Activated T-cell treated with anti-CD3 and anti-CD28 coated beads, Interleukin-2, amount 50 U/mL, for 4 hours (primary cell): ENCODE data around the gene VPS39. TPM values are rescaled to one million over a fixed set of nuclear protein-coding genes. Genes with fewer than 3 reads are reported as not detected.

ENCODE experiments used
- ATAC-seq, 2 donors: fragments of 200-7000 bp; cut with Tn5 transposase; one replicate each; pipeline ENCODE4 v1.10.0; 2021
- DNase-seq: peaks from one replicate; pipeline ENCODE4 v3.0.0-alpha.2; 2020
- H3K27me3 Mint-ChIP-seq: one replicate; pipeline ENCODE4 v1.8.0; 2021; ENCODE audit warnings: low read depth, mixed read lengths
- H3K36me3 Mint-ChIP-seq: one replicate; pipeline ENCODE4 v1.8.0; 2022; ENCODE audit warnings: mixed read lengths; ENCODE audit not compliant: insufficient read depth
- H3K4me1 Mint-ChIP-seq: one replicate; pipeline ENCODE4 v1.8.0; 2021; ENCODE audit warnings: low read depth, mixed read lengths
- H3K4me3 Mint-ChIP-seq: one replicate; pipeline ENCODE4 v1.8.0; 2021; ENCODE audit warnings: mild to moderate bottlenecking, moderate library complexity, mixed read lengths
- H3K9me3 Mint-ChIP-seq: one replicate; pipeline ENCODE4 v1.8.0; 2021; ENCODE audit warnings: mixed read lengths
- total RNA-seq, 3 donors: library from RNA; stranded (reverse); gene quantifications; one replicate each; pipeline ENCODE4 v1.2.1, GENCODE V29; 2021

The VPS39 gene
- total RNA-seq, 3 donors from 2014 or later = 37.2 to 45.6 (median 41.6) TPM

DNA sequence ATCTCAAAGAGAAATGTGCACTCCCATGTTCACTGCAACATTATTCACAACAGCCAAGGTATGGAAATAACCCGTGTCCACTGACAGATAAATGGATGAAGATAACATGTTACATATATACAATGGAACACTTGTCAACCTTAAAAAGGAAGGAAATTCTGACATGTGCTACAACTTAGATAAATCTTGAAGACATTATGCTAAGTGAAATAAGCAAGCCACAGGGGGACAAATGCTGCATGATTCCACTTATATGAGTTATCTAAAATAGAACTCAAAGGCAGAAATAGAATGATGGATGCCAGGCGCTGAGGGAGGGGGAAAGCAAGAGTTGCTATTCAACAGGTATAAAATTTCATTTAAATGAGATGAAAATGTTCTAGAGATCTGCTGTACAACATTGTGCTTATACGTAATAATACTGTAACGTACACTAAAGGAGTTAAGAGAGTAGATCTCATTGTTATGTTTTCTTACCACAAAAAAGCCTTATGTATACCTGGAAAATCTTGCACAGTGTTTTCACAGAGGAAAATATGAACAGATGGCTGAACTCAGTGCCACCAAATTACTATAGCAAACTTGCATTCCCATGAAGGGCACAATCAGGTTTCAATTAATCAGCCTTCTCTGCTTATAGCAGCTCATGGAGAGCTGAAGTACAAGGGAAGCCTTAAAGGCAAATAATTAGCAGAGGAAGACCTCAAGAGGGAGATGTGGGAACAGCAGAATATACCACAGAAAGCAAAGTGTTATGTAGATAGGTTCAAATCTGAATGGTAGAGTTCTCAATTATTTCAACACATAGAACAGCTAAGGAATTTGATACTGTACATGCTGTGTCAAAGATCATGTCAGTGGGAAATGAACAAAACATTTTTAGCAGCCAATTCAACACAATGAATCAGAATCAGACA is 8.1 kb upstream of the VPS39 start:
- Mint-ChIP-seq H3K27me3 (no peaks in the 10 kb centered on the region), H3K36me3 (peaks cover 52% of the 10 kb centered on the region), H3K4me3 (no peak overlapping the region), H3K4me1 (peaks cover 11% of the 10 kb centered on the region), H3K9me3 (no peaks in the 10 kb centered on the region)
- DNase-seq (no peak), ATAC-seq (no peak)

DNA sequence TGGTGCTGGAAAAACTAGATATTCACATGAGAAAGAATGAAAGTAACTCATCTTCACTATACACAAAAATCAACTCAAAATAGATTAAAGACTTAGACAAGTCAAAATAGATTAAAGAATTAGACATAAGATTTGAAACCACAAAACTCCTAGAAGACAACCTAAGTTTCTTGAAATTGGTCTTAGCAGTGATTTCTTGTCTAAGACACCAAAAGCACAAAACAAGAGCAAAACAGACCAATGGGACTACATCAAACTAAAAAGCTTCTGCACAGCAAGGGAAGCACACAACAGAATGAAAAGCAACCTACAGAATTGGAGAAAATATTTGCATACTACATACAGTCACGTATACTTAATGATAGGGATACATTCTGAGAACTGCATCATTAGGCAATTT is 6.5 kb upstream of the VPS39 start:
- no peak for ATAC-seq
- no peaks in the 10 kb centered on the region for H3K9me3 Mint-ChIP-seq
- DNase-seq = no peak
- H3K27me3 Mint-ChIP-seq = no peaks in the 10 kb centered on the region
- H3K36me3 Mint-ChIP-seq = peaks cover 53% of the 10 kb centered on the region
- H3K4me1 Mint-ChIP-seq = peaks cover 11% of the 10 kb centered on the region
- no peak overlapping the region for H3K4me3 Mint-ChIP-seq

DNA sequence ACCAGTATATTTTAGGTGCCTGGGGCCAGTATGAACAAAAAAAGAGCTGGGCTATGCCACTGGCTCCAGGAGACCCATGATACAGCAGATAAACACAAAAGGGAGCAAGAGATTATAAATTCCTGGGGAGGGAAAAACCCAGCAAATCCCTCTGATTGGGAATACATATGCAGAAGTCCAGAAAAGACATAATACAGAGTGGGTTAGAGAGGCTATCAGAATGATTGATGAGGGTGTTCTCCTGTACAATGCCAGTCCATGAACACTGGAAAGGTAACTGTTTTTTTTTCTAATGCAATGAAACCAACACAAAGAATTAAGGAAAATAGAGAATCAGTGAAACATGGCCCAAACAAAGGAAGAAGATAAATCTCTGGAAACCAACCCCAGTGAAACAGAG is 5.4 kb upstream of the VPS39 start:
- Mint-ChIP-seq H3K36me3 (peaks cover 43% of the 10 kb centered on the region), H3K4me1 (peaks cover 11% of the 10 kb centered on the region), H3K4me3 (no peak overlapping the region), H3K9me3 (no peaks in the 10 kb centered on the region), H3K27me3 (no peaks in the 10 kb centered on the region)
- no peak for DNase-seq
- no peak for ATAC-seq

DNA sequence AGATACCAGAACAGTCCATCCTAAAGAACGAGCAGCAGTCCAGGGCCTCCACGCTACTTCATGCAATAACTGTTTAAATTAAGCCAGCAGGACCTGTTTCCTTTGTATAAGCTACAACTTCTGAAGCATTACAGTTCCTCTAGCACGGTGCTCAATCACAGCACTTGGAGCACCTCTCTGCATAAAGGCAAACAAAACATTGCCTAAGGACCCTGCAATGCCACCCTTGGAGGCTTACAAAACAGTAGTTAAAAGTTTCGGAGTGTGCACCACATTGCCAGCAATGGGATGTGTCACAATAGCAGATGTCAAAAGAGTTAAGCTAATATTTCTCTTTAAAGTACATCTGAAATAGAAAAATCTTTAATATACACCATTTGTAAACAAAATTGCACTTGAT is 2.6 kb upstream of the VPS39 start:
- Mint-ChIP-seq H3K4me3 (no peak overlapping the region), H3K4me1 (peaks cover 29% of the 10 kb centered on the region), H3K9me3 (no peaks in the 10 kb centered on the region), H3K27me3 (no peaks in the 10 kb centered on the region), H3K36me3 (peaks cover 30% of the 10 kb centered on the region)
- DNase-seq (no peak), ATAC-seq (no peak)

DNA sequence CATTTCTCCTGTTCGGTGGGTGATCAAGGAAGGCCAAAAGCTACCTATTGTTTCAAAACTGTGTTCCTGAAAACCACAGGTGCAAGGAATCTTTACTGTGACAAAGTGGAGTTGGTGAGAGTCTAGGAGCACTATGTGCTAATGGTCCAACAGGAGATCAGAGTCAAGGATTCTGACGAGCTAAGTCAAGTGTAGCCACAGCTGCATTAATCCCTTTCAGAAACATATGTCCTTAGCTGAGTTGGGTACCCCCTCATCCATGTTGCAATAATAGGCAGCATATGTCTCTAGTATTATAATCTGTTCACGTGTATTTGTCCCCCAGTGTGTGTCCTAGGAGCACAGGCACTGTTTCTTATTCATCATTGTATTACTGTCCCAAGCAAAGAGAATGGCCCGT is 1.7 kb downstream of the VPS39 start:
- H3K27me3 Mint-ChIP-seq = no peaks in the 10 kb centered on the region
- H3K9me3 Mint-ChIP-seq = no peaks in the 10 kb centered on the region
- ATAC-seq (no peak), DNase-seq (no peak)
- peak overlapping the region; percentile 99 for H3K4me3 Mint-ChIP-seq
- H3K36me3 Mint-ChIP-seq = peaks cover 15% of the 10 kb centered on the region
- peaks cover 42% of the 10 kb centered on the region for H3K4me1 Mint-ChIP-seq

DNA sequence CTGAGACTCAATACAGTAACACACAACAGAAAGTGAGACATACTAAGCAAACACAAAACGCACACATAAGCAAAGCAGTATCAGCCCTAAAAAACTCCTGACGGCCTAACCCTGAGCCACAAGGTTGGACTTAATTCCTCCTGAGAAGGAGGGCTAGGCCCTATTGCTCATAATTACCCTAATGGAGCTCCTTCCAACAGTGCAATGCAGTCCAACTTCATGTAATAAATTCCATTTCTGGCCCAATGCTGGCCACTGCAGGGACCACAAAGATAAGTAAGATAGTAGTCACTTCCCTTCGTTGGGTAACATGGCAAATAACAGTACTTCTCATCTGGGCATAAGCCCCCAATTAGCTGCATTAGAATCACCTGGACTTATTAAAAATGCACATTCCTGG is 4.2 kb downstream of the VPS39 start:
- ATAC-seq (no peak), DNase-seq (no peak)
- H3K9me3 Mint-ChIP-seq = no peaks in the 10 kb centered on the region
- H3K4me3 Mint-ChIP-seq = no peak overlapping the region
- peaks cover 47% of the 10 kb centered on the region for H3K4me1 Mint-ChIP-seq
- no peaks in the 10 kb centered on the region for H3K27me3 Mint-ChIP-seq
- peaks cover 13% of the 10 kb centered on the region for H3K36me3 Mint-ChIP-seq

DNA sequence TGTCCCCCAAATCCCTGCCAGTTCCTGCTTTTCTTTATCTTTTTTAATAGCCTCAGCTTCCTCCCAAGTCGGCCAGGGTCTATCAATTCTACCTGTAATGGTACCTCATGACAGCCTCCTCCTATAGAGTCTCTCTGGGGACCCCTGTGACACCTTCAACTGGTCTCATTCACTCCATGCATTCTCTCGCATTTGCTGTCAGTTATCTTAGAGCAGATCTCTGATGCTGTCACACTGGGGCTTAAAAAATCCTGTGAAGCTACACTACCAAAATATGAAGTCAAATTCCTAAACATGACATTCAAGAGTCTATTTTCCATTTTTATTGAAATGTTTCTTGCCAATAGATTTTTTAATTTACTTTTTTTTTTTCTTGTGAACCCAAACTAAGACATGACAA is 5.5 kb downstream of the VPS39 start:
- no peaks in the 10 kb centered on the region for H3K27me3 Mint-ChIP-seq

DNA sequence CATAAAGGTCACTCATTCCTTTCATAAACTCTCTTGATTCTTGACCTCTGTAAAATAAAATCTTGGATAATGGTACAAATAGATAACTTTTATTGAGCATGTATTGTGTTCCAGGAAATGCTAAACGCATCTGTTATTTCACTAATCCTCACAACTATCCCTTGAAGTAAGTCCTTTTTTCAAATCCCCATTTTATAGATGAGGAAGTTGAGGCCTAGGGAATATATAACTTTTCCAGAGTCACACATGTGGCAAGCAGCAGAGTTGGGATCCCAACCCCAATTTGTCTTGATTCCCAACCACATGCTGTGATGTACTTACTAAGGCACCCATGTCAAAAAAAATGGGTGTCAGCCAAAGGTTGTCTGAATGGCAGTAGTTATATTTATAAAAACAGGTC is 6.3 kb downstream of the VPS39 start:
- Mint-ChIP-seq H3K36me3 (peaks cover 20% of the 10 kb centered on the region), H3K27me3 (no peaks in the 10 kb centered on the region), H3K4me3 (no peak overlapping the region), H3K9me3 (no peaks in the 10 kb centered on the region), H3K4me1 (peaks cover 35% of the 10 kb centered on the region)
- no peak for DNase-seq
- ATAC-seq = no peak

More for the DNA sequence above, 5.5 kb downstream of the VPS39 start:
- Mint-ChIP-seq H3K36me3 (peaks cover 16% of the 10 kb centered on the region), H3K9me3 (no peaks in the 10 kb centered on the region), H3K4me3 (no peak overlapping the region), H3K4me1 (peaks cover 44% of the 10 kb centered on the region)
- DNase-seq = no peak
- no peak for ATAC-seq

DNA sequence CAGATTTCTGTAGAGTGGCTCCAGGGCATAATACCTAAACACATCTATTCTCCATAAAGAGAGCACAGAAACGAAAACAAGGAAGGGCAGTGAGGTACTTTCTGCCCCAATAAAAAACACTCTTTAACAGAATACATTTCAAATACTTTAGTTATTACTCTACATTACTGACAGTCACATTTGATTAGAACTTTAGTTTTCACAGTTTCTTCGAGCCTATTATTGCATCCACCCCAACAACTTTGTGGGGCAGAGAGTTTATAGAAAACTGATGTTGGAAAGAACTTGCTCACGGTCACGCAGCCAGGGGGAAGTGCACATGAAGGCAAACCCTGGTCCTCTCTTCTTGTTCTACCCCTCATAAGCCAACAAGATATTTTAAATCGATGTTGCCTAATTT is 9.0 kb downstream of the VPS39 start:
- peaks cover 32% of the 10 kb centered on the region for H3K36me3 Mint-ChIP-seq
- no peaks in the 10 kb centered on the region for H3K27me3 Mint-ChIP-seq
- ATAC-seq (no peak), DNase-seq (no peak)
- H3K9me3 Mint-ChIP-seq = no peaks in the 10 kb centered on the region
- no peak overlapping the region for H3K4me3 Mint-ChIP-seq
- H3K4me1 Mint-ChIP-seq = peaks cover 25% of the 10 kb centered on the region

DNA sequence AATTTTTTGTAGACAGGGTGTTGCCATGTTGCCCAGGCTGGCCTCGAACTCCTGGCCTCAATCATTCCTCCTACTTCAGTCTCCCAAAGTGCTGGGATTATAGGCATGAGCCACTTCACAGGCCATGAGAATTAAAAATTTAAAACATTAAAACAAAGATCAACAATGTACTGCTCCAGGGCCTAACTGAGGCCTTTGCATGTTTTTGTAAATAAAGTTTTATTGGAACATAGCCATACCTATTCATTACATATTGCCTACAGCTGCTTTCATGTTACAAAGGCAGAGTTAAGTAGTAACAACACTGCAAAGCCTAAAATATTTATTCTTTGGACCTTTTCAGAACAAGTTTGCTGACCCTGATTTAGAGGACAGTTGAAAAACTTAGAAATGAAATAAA is 9.6 kb downstream of the VPS39 start:
- H3K36me3 Mint-ChIP-seq = peaks cover 32% of the 10 kb centered on the region
- no peaks in the 10 kb centered on the region for H3K27me3 Mint-ChIP-seq
- H3K4me1 Mint-ChIP-seq = peaks cover 24% of the 10 kb centered on the region
- H3K9me3 Mint-ChIP-seq = no peaks in the 10 kb centered on the region
- no peak for ATAC-seq
- H3K4me3 Mint-ChIP-seq = no peak overlapping the region
- DNase-seq = no peak

DNA sequence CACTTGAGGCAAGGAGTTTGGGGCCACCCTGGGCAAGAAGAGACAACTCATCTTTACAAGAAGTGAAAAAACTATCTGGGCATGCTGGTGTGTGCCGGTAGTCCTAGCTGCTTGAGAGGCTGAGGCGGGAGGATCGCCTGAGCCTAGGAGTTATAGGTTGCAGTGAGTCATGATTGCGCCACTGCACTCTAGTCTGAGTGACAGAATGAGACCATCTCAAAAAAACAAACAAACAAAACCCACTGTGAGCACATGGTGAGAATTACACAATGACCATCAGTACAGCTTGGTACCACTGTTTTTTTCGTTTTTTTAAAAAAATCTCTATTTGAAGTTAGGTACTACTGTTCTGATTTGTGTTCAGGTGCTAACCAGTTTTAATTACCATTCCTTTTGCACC is 13.6 kb downstream of the VPS39 start:
- Mint-ChIP-seq H3K36me3 (peaks cover 43% of the 10 kb centered on the region), H3K27me3 (no peaks in the 10 kb centered on the region), H3K4me3 (no peak overlapping the region), H3K4me1 (peaks cover 35% of the 10 kb centered on the region), H3K9me3 (no peaks in the 10 kb centered on the region)
- ATAC-seq = no peak
- DNase-seq = no peak

DNA sequence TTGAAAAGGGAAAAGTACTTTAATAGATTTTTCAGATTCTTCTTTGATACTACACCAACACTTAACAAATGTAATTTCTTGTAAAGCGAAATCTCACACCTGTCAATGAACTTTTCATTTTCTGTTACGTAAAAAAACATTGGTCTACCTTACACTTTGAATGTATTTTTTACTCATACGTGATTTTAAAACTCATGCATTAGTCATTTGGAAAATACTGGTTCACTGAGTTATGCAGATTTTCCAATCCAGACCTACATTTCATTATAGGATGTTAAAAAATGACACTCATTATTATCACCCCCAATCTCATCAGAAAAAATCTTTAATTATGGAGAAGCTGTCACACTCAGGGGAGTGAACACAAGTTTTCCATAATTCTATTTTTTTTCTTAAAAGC is 14.7 kb downstream of the VPS39 start:
- Mint-ChIP-seq H3K9me3 (no peaks in the 10 kb centered on the region), H3K36me3 (peaks cover 47% of the 10 kb centered on the region), H3K4me1 (peaks cover 36% of the 10 kb centered on the region), H3K4me3 (peak overlapping the region; percentile 52), H3K27me3 (no peaks in the 10 kb centered on the region)
- DNase-seq (no peak), ATAC-seq (peak; percentile 70 to 85)

DNA sequence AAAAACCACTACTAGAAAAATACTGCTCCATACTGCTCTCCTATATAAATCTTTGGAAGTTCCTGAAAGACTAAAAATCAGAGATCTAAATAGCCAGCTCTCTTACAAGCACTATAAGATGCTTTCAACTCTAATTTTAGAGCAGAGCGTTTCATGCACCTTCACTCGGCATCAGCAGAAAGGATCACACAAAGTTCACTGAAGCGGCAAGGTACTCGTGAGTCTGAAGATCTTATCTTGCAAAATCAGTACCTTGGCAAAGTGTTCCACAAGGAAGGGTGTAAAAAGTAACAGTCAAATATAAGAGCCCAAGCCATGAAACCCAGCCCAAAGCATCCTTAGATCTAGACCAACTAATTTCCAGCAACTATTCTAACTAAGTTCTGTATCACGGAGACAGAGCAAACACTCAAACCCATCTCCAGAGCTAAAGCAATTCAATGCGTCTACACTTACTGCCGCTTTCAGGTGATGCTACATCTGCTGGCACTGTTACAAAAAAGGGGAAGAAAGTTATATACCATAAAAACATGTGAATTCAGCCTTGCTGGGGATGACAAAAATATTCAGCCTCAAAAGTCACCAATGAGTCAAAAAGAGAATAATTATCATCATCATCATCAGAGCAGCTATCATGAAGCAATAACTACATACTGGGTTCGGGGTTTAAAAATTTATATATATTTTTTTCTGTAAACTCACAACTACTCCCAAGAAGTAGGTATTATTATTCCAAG is 16.3 kb downstream of the VPS39 start:
- no peak overlapping the region for H3K4me3 Mint-ChIP-seq
- DNase-seq = no peak
- H3K4me1 Mint-ChIP-seq = peaks cover 36% of the 10 kb centered on the region
- no peaks in the 10 kb centered on the region for H3K9me3 Mint-ChIP-seq
- peak in 1 of 2 donors; percentile 25 for ATAC-seq
- no peaks in the 10 kb centered on the region for H3K27me3 Mint-ChIP-seq
- peaks cover 48% of the 10 kb centered on the region for H3K36me3 Mint-ChIP-seq

DNA sequence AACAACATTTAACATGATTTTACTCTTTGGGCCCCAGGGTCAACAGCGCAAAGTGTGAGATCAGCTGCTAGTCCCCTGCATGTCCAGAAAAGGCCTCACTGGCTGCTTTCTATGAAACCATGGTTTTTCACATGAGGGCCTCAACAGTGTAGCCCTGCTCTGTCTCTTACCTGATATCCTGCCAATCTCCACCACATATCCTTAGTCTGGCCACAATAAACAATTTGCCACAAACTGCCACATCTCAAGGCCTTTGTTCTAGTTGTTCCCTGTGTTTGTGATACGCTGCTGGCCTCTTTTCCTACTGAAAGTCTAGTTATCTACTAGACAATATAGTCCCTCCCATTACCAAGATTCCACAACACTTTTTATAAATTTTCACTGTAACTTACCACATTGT is 17.7 kb downstream of the VPS39 start:
- ATAC-seq = no peak
- DNase-seq = no peak
- peaks cover 49% of the 10 kb centered on the region for H3K36me3 Mint-ChIP-seq
- H3K4me1 Mint-ChIP-seq = peaks cover 29% of the 10 kb centered on the region
- no peak overlapping the region for H3K4me3 Mint-ChIP-seq
- no peaks in the 10 kb centered on the region for H3K27me3 Mint-ChIP-seq
- H3K9me3 Mint-ChIP-seq = no peaks in the 10 kb centered on the region

DNA sequence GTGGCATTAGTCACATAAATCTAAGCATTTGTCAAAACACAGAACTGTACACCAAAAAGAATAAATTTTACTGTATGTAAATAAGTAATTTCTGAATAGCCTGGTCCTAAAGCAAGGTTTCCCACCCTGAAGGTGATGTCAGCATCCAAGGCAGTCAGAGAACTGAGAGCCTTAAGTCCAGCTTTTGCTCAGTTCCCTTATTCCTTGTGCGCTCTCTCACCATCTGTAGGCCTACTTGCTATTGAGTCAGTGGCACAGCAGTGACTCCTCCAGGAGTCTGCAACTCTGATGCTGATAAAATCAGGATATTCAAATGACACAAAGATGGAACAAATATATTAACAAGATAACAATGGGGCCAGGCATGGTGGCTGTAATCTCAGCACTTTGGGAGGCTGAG is 22.3 kb downstream of the VPS39 start:
- ATAC-seq = no peak
- Mint-ChIP-seq H3K4me3 (no peak overlapping the region), H3K4me1 (peaks cover 6% of the 10 kb centered on the region), H3K27me3 (no peaks in the 10 kb centered on the region), H3K9me3 (no peaks in the 10 kb centered on the region), H3K36me3 (peaks cover 57% of the 10 kb centered on the region)
- DNase-seq = no peak
